ENCODE results near the gene ZDHHC7.

Gene ZDHHC7

DNA sequence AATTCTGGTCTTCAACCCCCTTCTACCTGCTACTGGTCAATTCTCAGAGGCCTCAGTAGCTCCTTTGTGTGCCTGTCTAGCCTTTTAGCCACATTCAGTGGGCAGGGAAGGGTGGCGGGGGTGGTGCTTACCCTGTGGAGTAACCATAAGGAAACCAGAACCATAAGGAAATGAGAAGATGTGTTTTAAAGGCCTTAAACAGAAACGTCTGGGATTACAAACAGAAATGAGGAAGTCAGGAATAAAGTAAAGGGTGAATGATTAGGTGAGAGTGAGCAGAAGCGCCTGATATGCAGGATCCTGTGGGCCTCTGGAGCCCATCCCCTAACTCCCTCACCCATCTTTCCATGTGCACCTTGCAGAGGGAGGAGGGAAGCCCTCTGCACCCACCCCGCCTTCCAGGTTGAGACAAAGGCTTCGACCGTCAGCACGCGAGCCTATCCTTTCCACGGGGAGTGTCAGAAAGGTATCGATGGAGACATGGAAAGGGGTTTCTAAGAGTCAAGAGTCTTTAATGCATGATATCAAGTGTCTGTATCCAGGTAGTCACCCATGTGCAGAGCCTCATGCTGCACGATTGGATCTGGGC lies 36.6 kb upstream of the ZDHHC7 start:
- TF ChIP-seq, protein P1, sequence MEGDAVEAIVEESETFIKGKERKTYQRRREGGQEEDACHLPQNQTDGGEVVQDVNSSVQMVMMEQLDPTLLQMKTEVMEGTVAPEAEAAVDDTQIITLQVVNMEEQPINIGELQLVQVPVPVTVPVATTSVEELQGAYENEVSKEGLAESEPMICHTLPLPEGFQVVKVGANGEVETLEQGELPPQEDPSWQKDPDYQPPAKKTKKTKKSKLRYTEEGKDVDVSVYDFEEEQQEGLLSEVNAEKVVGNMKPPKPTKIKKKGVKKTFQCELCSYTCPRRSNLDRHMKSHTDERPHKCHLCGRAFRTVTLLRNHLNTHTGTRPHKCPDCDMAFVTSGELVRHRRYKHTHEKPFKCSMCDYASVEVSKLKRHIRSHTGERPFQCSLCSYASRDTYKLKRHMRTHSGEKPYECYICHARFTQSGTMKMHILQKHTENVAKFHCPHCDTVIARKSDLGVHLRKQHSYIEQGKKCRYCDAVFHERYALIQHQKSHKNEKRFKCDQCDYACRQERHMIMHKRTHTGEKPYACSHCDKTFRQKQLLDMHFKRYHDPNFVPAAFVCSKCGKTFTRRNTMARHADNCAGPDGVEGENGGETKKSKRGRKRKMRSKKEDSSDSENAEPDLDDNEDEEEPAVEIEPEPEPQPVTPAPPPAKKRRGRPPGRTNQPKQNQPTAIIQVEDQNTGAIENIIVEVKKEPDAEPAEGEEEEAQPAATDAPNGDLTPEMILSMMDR (IDR thresholded peaks at IDR 0.05; ENCODE audit: low read depth, low read length) = no peak
- DNase-seq (ENCODE audit: extremely low read depth, low read depth) = no peak

GRCh38 chr16:85046931-85047866 lies 35.9 kb upstream of the ZDHHC7 start:
- no peak for DNase-seq (ENCODE audit: extremely low read depth, low read depth)
- TF ChIP-seq, protein P1 (IDR thresholded peaks at IDR 0.05; ENCODE audit: low read depth, low read length) = no peak

DNA sequence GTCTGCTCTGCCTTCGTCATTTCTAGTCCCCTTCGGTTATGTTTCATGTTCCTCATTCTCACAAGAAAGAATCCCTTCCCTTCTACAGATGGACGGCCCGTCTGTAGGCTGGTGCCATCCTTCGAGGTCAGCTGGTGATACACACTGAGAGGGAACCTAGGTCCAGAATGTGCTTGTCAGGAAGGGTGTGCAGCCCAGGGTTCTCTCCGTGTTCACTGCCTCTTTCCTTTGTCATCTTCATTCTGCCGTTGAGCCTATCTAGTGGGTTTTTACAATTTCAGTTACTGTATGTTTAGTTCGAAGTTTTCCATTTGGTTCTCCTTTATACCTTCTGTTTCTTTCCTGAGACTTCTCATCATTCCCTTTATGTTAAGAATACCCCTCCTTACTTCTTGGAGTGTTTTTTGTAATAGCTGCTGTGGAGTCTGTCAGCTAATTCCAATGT lies 35.2 kb upstream of the ZDHHC7 start:
- TF ChIP-seq, protein P1 (IDR thresholded peaks at IDR 0.05; ENCODE audit: low read depth, low read length) = no peak
- no peak for DNase-seq (ENCODE audit: extremely low read depth, low read depth)

DNA sequence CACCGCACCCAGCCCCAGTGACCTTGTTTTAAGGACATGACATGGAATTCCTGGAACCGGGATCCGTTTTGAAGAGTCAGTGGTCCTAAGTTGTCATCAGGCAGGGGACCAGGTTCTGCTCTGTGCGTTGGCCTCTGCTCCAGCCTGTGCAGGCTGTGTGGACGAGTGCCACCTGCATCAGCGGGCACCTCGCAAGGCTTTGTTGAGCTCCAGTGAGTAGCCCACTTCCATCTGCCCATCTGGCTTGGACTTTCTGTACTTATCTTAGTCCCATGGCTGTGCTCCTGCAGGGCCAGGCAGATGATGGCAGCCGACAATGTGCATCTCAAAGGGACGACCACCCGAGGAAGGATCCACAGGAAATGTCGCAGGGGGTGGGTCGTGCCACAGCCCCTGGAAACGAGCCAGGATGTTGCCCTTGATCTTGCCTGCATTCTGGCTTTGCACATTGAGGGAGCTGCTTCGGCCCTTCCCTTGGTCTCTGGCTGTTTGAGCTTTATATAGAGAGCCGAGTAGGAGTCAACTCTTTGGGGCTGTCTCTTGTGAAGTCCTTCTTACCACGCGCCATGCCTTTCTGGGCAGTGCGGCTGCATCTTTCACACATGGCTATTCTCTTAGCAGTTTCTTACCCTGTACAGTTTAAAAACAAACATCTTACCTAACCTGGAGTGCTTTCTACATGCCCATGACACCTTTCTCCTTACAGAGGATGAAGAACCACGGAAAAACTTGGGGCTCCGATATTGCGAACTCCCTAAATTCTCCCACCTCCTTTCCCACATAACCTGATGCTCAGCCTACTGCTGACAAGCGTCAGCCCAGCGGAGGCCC lies 34.5 kb upstream of the ZDHHC7 start:
- TF ChIP-seq, protein P1 (IDR thresholded peaks at IDR 0.05; ENCODE audit: low read depth, low read length) = no peak

GRCh38 chr16:85045077-85045476 lies 33.7 kb upstream of the ZDHHC7 start:
- no peak for DNase-seq (ENCODE audit: extremely low read depth, low read depth)
- TF ChIP-seq, protein P1 (IDR thresholded peaks at IDR 0.05; ENCODE audit: low read depth, low read length) = no peak

More for the DNA sequence above, 34.5 kb upstream of the ZDHHC7 start:
- no peak for DNase-seq (ENCODE audit: extremely low read depth, low read depth)

GRCh38 chr16:85042606-85043005 lies 31.3 kb upstream of the ZDHHC7 start:
- no peak for DNase-seq (ENCODE audit: extremely low read depth, low read depth)
- TF ChIP-seq, protein P1 (IDR thresholded peaks at IDR 0.05; ENCODE audit: low read depth, low read length) = no peak
